Measurements from ENCODE around the gene AQP1.

Gene AQP1

GRCh38 chr7:30907527-30908267 lies 4.0 kb upstream of the AQP1 start:
- no peak for DNase-seq

- no peak for DNase-seq
These were observed 3.0 kb upstream of the AQP1 start for GRCh38 chr7:30908681-30909080.

GRCh38 chr7:30909431-30909830 lies 2.2 kb upstream of the AQP1 start:
- DNase-seq = no peak

GRCh38 chr7:30910411-30911073 lies 1.1 kb upstream of the AQP1 start:
- peak; percentile 27 for DNase-seq

GRCh38 chr7:30911133-30911532 lies 520 bp upstream of the AQP1 start:
- no peak for DNase-seq

GRCh38 chr7:30912021-30912730 lies 523 bp downstream of the AQP1 start:
- peak; percentile 36 for DNase-seq

GRCh38 chr7:30912731-30912985 lies 1.0 kb downstream of the AQP1 start:
- no peak for DNase-seq

- peak; percentile 12 for DNase-seq
These were observed 1.5 kb downstream of the AQP1 start for GRCh38 chr7:30912986-30913811.

- DNase-seq = no peak
These were observed 2.3 kb downstream of the AQP1 start for GRCh38 chr7:30913821-30914515.

- peak; percentile 15 for DNase-seq
These were observed 2.9 kb downstream of the AQP1 start for GRCh38 chr7:30914596-30914995.

- no peak for DNase-seq
These were observed 3.5 kb downstream of the AQP1 start for GRCh38 chr7:30915005-30915601.

GRCh38 chr7:30915751-30916150 lies 4.1 kb downstream of the AQP1 start:
- DNase-seq = no peak

- DNase-seq = peak; percentile 30
These were observed 4.6 kb downstream of the AQP1 start for GRCh38 chr7:30916255-30916654.

- no peak for DNase-seq
These were observed 5.1 kb downstream of the AQP1 start for GRCh38 chr7:30916767-30917166.

- DNase-seq = peak; percentile 11
These were observed 5.7 kb downstream of the AQP1 start for GRCh38 chr7:30917216-30917893.

GRCh38 chr7:30918676-30919075 lies 7.0 kb downstream of the AQP1 start:
- no peak for DNase-seq

GRCh38 chr7:30920021-30920583 lies 8.4 kb downstream of the AQP1 start:
- peak; percentile 88 for DNase-seq

- peak; percentile 43 for DNase-seq
These were observed 9.2 kb downstream of the AQP1 start for GRCh38 chr7:30920584-30921539.

GRCh38 chr7:30921540-30922401 lies 10.1 kb downstream of the AQP1 start:
- no peak for DNase-seq

All from NCI-H69 (cell line).